PC-9 (cell line): ENCODE measurements around the gene BICRAL. TPM values are rescaled to one million over a fixed set of nuclear protein-coding genes. Genes with fewer than 3 reads are reported as not detected.

Source experiments
- BruUV-seq: library from RNA; stranded (reverse); fragments of 400-500 nt; replicated peaks from 2 replicates; lab custom pipeline; 2021; lab: Mats Ljungman, UMichigan
- CTCF ChIA-PET: fragments of 300-600 bp; sonication (Branson Sonifier 250); formaldehyde crosslinking; loops from one replicate; lab custom pipeline; 2022; ENCODE audit warnings: antibody characterized with exemption; lab: Charles Lee
- POLR2A ChIA-PET: fragments of 300-600 bp; sonication (Branson Sonifier 250); formaldehyde crosslinking; loops from one replicate; lab custom pipeline; 2022; ENCODE audit warnings: antibody characterized with exemption; ENCODE audit not compliant: unreplicated experiment; lab: Charles Lee
- DNase-seq, 2 experiments: peaks; one replicate each; pipeline versions ENCODE4 v3.0.0 to v3.0.0-alpha.2; 2015 to 2022; ENCODE audit warnings: mixed read lengths in 1 of 2
- H2AFZ ChIP-seq: fragments of 200-600 bp; sonication (generic); 2 replicates; pipeline ENCODE4 v1.8.1; 2017; ENCODE audit warnings: antibody characterized with exemption
- H3F3A ChIP-seq: fragments of 200-600 bp; sonication (generic); 2 replicates; pipeline ENCODE4 v1.8.1; 2017; ENCODE audit warnings: antibody characterized with exemption, mild to moderate bottlenecking, low read depth; ENCODE audit not compliant: insufficient read depth
- H3K27ac ChIP-seq: fragments of 200-600 bp; sonication (generic); 2 replicates; pipeline ENCODE4 v1.6.1; 2016; ENCODE audit warnings: mixed run types
- H3K27me3 ChIP-seq: fragments of 200-600 bp; sonication (generic); 2 replicates; pipeline ENCODE4 v1.6.1; 2016; ENCODE audit warnings: low read depth, mixed run types; ENCODE audit not compliant: insufficient read depth
- H3K36me3 ChIP-seq: fragments of 200-600 bp; sonication (generic); 2 replicates; pipeline ENCODE4 v1.6.1; 2016; ENCODE audit warnings: low read depth, mixed run types
- H3K4me1 ChIP-seq: fragments of 200-600 bp; sonication (generic); replicated peaks from 2 replicates; pipeline ENCODE4 v1.6.1; 2016; ENCODE audit warnings: mixed run types; ENCODE audit not compliant: insufficient read depth
- H3K4me2 ChIP-seq: fragments of 200-600 bp; sonication (generic); 2 replicates; pipeline ENCODE4 v1.6.1; 2017; ENCODE audit warnings: mixed run types
- H3K4me3 ChIP-seq: fragments of 200-600 bp; sonication (generic); 2 replicates; pipeline ENCODE4 v1.6.1; 2016; ENCODE audit warnings: mixed run types
- H3K79me2 ChIP-seq: fragments of 200-600 bp; sonication (generic); 2 replicates; pipeline ENCODE4 v1.6.1; 2017; ENCODE audit warnings: low read depth, mixed run types
- H3K9me2 ChIP-seq: fragments of 200-600 bp; sonication (generic); 2 replicates; pipeline ENCODE4 v1.8.1; 2017; ENCODE audit warnings: mild to moderate bottlenecking; ENCODE audit not compliant: insufficient read depth
- H3K9me3 ChIP-seq: fragments of 200-600 bp; sonication (generic); 2 replicates; pipeline ENCODE4 v1.8.1; 2016; ENCODE audit warnings: low read depth; ENCODE audit not compliant: insufficient read depth
- H4K20me1 ChIP-seq: fragments of 200-600 bp; sonication (generic); 2 replicates; pipeline ENCODE4 v1.8.1; 2017; ENCODE audit not compliant: insufficient read depth
- CTCF ChIP-seq: fragments of 200-600 bp; sonication (generic); conservative IDR thresholded peaks from 2 replicates; pipeline ENCODE4 v1.6.1; 2017; ENCODE audit warnings: mixed run types, antibody characterized with exemption, mild to moderate bottlenecking, moderate library complexity
- EZH2 ChIP-seq: fragments of 200-600 bp; sonication (generic); IDR thresholded peaks from 2 replicates; pipeline ENCODE4 v1.8.0; 2017; ENCODE audit warnings: antibody characterized with exemption, low read depth
- intact Hi-C: fragments of 100-400 bp; cut with micrococcal nuclease; formaldehyde crosslinking; loops from one replicate; pipeline ENCODE4 v1.10.0; 2022; ENCODE audit not compliant: unreplicated experiment
- total RNA-seq: library from RNA; stranded (reverse); gene quantifications from 2 replicates; pipeline ENCODE4 v1.2.3, GENCODE V29; 2021

Gene BICRAL
- total RNA-seq, 1 experiment from 2014 or later = 12.9 TPM

GRCh38 chr6:42817907-42818306 lies 36.1 kb downstream of the BICRAL start:
- ChIA-PET CTCF (no interaction called here), POLR2A (interaction anchor here (0.7 kb wide), 1 partner anchor 18 kb away, joined by 10 read pairs; no protein-coding TSS in a partner anchor)
- peaks cover 3% of the 10 kb centered on the region; the same call in 1 of the 2 replicates for H4K20me1 ChIP-seq
- H3K27ac ChIP-seq = no peak overlapping the region
- TF ChIP-seq CTCF (no peak), EZH2 (no peak)
- no peaks in the 10 kb centered on the region for H3K9me3 ChIP-seq
- intact Hi-C loops = no loop called here
- H3K36me3 ChIP-seq = 0 out of 2 replicates have a peak, but pooled peaks cover 4% of the 10 kb centered on the region
- no peak overlapping the region for H2AFZ ChIP-seq
- H3K27me3 ChIP-seq = no peaks in the 10 kb centered on the region
- no peak for DNase-seq
- BruUV-seq = no TSS peak
- H3K4me2 ChIP-seq = no peak overlapping the region
- H3K79me2 ChIP-seq = no peaks in the 10 kb centered on the region
- 0 out of 2 replicates have a peak, but pooled peaks cover 7% of the 10 kb centered on the region for H3F3A ChIP-seq
- H3K4me3 ChIP-seq = no peak overlapping the region
- H3K9me2 ChIP-seq = no peaks in the 10 kb centered on the region
- no peaks in the 10 kb centered on the region for H3K4me1 ChIP-seq

- H3K4me2 ChIP-seq = no peak overlapping the region
- intact Hi-C loops = no loop called here
- no peaks in the 10 kb centered on the region for H3K4me1 ChIP-seq
- 0 out of 2 replicates have a peak, but pooled peaks cover 3% of the 10 kb centered on the region for H3K36me3 ChIP-seq
- no peaks in the 10 kb centered on the region for H3K79me2 ChIP-seq
- no peak overlapping the region for H2AFZ ChIP-seq
- H3K9me2 ChIP-seq = no peaks in the 10 kb centered on the region
- no peak overlapping the region for H3K27ac ChIP-seq
- H3F3A ChIP-seq = 0 out of 2 replicates have a peak, but pooled peaks cover 6% of the 10 kb centered on the region
- ChIA-PET CTCF (no interaction called here), POLR2A (interaction anchor here (0.7 kb wide), 1 partner anchor 19 kb away, joined by 10 read pairs; no protein-coding TSS in a partner anchor)
- no peaks in the 10 kb centered on the region for H3K9me3 ChIP-seq
- no peak for DNase-seq
- H3K4me3 ChIP-seq = no peak overlapping the region
- peaks cover 3% of the 10 kb centered on the region; the same call in 1 of the 2 replicates for H4K20me1 ChIP-seq
- TF ChIP-seq EZH2 (no peak), CTCF (no peak)
- BruUV-seq = no TSS peak
- no peaks in the 10 kb centered on the region for H3K27me3 ChIP-seq
These were observed 36.6 kb downstream of the BICRAL start for GRCh38 chr6:42818416-42818815.

GRCh38 chr6:42818878-42819277 lies 37.0 kb downstream of the BICRAL start:
- ChIA-PET CTCF (no interaction called here), POLR2A (no interaction called here)
- no peaks in the 10 kb centered on the region for H3K27me3 ChIP-seq
- no peaks in the 10 kb centered on the region for H3K36me3 ChIP-seq
- peaks cover 3% of the 10 kb centered on the region; the same call in 1 of the 2 replicates for H4K20me1 ChIP-seq
- H3K9me3 ChIP-seq = no peaks in the 10 kb centered on the region
- H3K4me2 ChIP-seq = no peak overlapping the region
- H2AFZ ChIP-seq = no peak overlapping the region
- H3K9me2 ChIP-seq = no peaks in the 10 kb centered on the region
- 0 out of 2 replicates have a peak, but pooled peaks cover 2% of the 10 kb centered on the region for H3F3A ChIP-seq
- DNase-seq = no peak
- TF ChIP-seq EZH2 (no peak), CTCF (no peak)
- no TSS peak for BruUV-seq
- no peak overlapping the region for H3K4me3 ChIP-seq
- H3K79me2 ChIP-seq = no peaks in the 10 kb centered on the region
- H3K27ac ChIP-seq = no peak overlapping the region
- intact Hi-C loops = no loop called here
- H3K4me1 ChIP-seq = no peaks in the 10 kb centered on the region
